H1 (cell line): ENCODE measurements around the gene NELFB. TPM values are rescaled to one million over a fixed set of nuclear protein-coding genes. Genes with fewer than 3 reads are reported as not detected.
A peak's percentile ranks its signal among the peaks of the same experiment; 100 is the strongest.

ENCODE experiments used
- CTCF ChIA-PET: fragments of 300-600 bp; sonication (Branson Sonifier 250); formaldehyde crosslinking; loops from one replicate; lab custom pipeline; 2021; ENCODE audit not compliant: partially characterized antibody; lab: Charles Lee
- POLR2A ChIA-PET: fragments of 300-600 bp; sonication (Branson Sonifier 250); formaldehyde crosslinking; loops from one replicate; lab custom pipeline; 2021; ENCODE audit warnings: inconsistent platforms; ENCODE audit not compliant: partially characterized antibody; lab: Charles Lee
- DNase-seq, 2 experiments: peaks; one replicate each; pipeline versions ENCODE4 v3.0.0 to v3.0.0-alpha.2; 2010 to 2022; ENCODE audit warnings: low spot score in 2 of 2, low read depth in 1 of 2, mixed read lengths in 1 of 2
- FAIRE-seq: peaks from 2 replicates; lab custom pipeline; 2011; peaks lifted over from hg19 to GRCh38; lab: Jason Lieb, UNC
- H2AFZ ChIP-seq: 2 replicates; pipeline ENCODE4 v1.8.1; 2012; ENCODE audit warnings: low read length, inconsistent platforms
- H2AK5ac ChIP-seq: 2 replicates; pipeline ENCODE4 v1.6.1; 2013; ENCODE audit warnings: low read depth, low read length
- H2BK120ac ChIP-seq: replicated peaks from 2 replicates; pipeline ENCODE3; 2013; ENCODE audit warnings: low read depth, low read length, inconsistent platforms
- H2BK12ac ChIP-seq: 2 replicates; pipeline ENCODE4 v1.6.1; 2013; ENCODE audit warnings: low read depth, low read length
- H2BK15ac ChIP-seq: 2 replicates; pipeline ENCODE4 v1.6.1; 2013; ENCODE audit warnings: low read length
- H2BK20ac ChIP-seq: 2 replicates; pipeline ENCODE4 v1.6.1; 2013; ENCODE audit warnings: low read length
- H2BK5ac ChIP-seq: 2 replicates; pipeline ENCODE4 v1.6.1; 2013; ENCODE audit warnings: low read depth, low read length
- H3K14ac ChIP-seq: 2 replicates; pipeline ENCODE4 v1.6.1; 2013; ENCODE audit warnings: inconsistent platforms; ENCODE audit not compliant: insufficient read length
- H3K18ac ChIP-seq: 2 replicates; pipeline ENCODE4 v1.6.1; 2013; ENCODE audit warnings: low read length; ENCODE audit errors: extremely low read depth
- H3K23ac ChIP-seq: 2 replicates; pipeline ENCODE4 v1.6.1; 2013; ENCODE audit warnings: inconsistent platforms; ENCODE audit not compliant: insufficient read length
- H3K23me2 ChIP-seq: 2 replicates; pipeline ENCODE4 v1.6.1; 2013; ENCODE audit warnings: low read depth, low read length
- H3K27ac ChIP-seq: 2 replicates; pipeline ENCODE4 v1.6.1; 2011; ENCODE audit warnings: low read depth, low read length, inconsistent platforms
- H3K27me3 ChIP-seq, 4 experiments: replicated peaks in 1 of 4; 1 replicate in 1 of 4; 2 replicates in 3 of 4; pipeline versions ENCODE4 v1.6.1 to v1.8.1; 2011 to 2013; ENCODE audit warnings: low read length in 3 of 4, mild to moderate bottlenecking in 3 of 4, inconsistent platforms in 2 of 4, mixed read lengths in 2 of 4, moderate library complexity in 1 of 4; ENCODE audit not compliant: control insufficient read depth in 3 of 4, insufficient read depth in 3 of 4; ENCODE audit errors: extremely low read depth in 1 of 4
- H3K36me3 ChIP-seq, 4 experiments: 2 replicates each; pipeline versions ENCODE4 v1.6.1 to v1.8.1; 2011 to 2013; ENCODE audit warnings: mild to moderate bottlenecking in 4 of 4, low read length in 3 of 4, moderate library complexity in 2 of 4, control low read depth in 1 of 4, inconsistent platforms in 1 of 4; ENCODE audit not compliant: insufficient read depth in 4 of 4, control insufficient read depth in 2 of 4
- H3K4ac ChIP-seq: replicated peaks from 2 replicates; pipeline ENCODE3; 2013; ENCODE audit warnings: low read length, low read depth, mixed read lengths, inconsistent platforms; ENCODE audit not compliant: insufficient read length
- H3K4me1 ChIP-seq, 4 experiments: replicated peaks in 1 of 4; 1 replicate in 1 of 4; 2 replicates in 3 of 4; pipeline versions ENCODE4 v1.6.1 to v1.8.1; 2011 to 2013; ENCODE audit warnings: low read length in 3 of 4, inconsistent platforms in 2 of 4, mixed read lengths in 1 of 4; ENCODE audit not compliant: insufficient read depth in 4 of 4, control insufficient read depth in 3 of 4
- H3K4me2 ChIP-seq, 2 experiments: 2 replicates each; pipeline versions ENCODE4 v1.6.1 to v1.8.1; 2011 to 2013; ENCODE audit warnings: low read depth in 2 of 2, low read length in 2 of 2, control low read depth in 1 of 2, inconsistent platforms in 1 of 2, mild to moderate bottlenecking in 1 of 2; ENCODE audit not compliant: insufficient read depth in 1 of 2
- H3K4me3 ChIP-seq, 4 experiments: fragments of 200-600, 300-600 bp in 1 of 4; sonication (generic), shearing (Covaris generic), sonication (Bioruptor Twin) in 1 of 4; 2 replicates each; pipeline versions ENCODE4 v1.5.1 to v1.8.1; 2011 to 2016; ENCODE audit warnings: low read length in 4 of 4, low read depth in 3 of 4, control low read depth in 2 of 4, inconsistent platforms in 2 of 4, mild to moderate bottlenecking in 2 of 4, mixed read lengths in 1 of 4, moderate library complexity in 1 of 4; ENCODE audit not compliant: insufficient read depth in 2 of 4; ENCODE audit errors: extremely low read depth in 1 of 4
- H3K56ac ChIP-seq: replicated peaks from 2 replicates; pipeline ENCODE3; 2013; ENCODE audit warnings: low read depth, mild to moderate bottlenecking, mixed read lengths, low read length, inconsistent platforms; ENCODE audit not compliant: insufficient read length
- H3K79me1 ChIP-seq: 2 replicates; pipeline ENCODE4 v1.6.1; 2013; ENCODE audit warnings: low read depth, low read length, control low read depth
- H3K79me2 ChIP-seq, 2 experiments: 2 replicates each; pipeline versions ENCODE4 v1.6.1 to v1.8.1; 2012 to 2013; ENCODE audit warnings: low read length in 2 of 2, mild to moderate bottlenecking in 2 of 2, inconsistent platforms in 1 of 2; ENCODE audit not compliant: insufficient read depth in 2 of 2, control insufficient read depth in 1 of 2
- H3K9ac ChIP-seq, 4 experiments: replicated peaks in 1 of 4; 1 replicate in 1 of 4; 2 replicates in 3 of 4; pipeline versions ENCODE4 v1.6.1 to v1.8.1; 2011 to 2013; ENCODE audit warnings: low read depth in 3 of 4, low read length in 3 of 4, control low read depth in 2 of 4, mild to moderate bottlenecking in 2 of 4, moderate library complexity in 2 of 4, inconsistent platforms in 1 of 4; ENCODE audit errors: extremely low read depth in 1 of 4
- H3K9me3 ChIP-seq, 2 experiments: 2 replicates each; pipeline versions ENCODE4 v1.6.1 to v1.8.1; 2012 to 2013; ENCODE audit warnings: mild to moderate bottlenecking in 2 of 2, moderate library complexity in 2 of 2, control low read depth in 1 of 2, inconsistent platforms in 1 of 2, low read depth in 1 of 2, low read length in 1 of 2, mixed read lengths in 1 of 2; ENCODE audit not compliant: insufficient read depth in 2 of 2
- H4K20me1 ChIP-seq, 2 experiments: replicated peaks in 1 of 2; 2 replicates each; pipeline versions ENCODE3 to v1.8.1; 2011 to 2013; ENCODE audit warnings: inconsistent platforms in 2 of 2, low read length in 2 of 2, mild to moderate bottlenecking in 1 of 2; ENCODE audit not compliant: insufficient read depth in 2 of 2, control insufficient read depth in 1 of 2
- H4K5ac ChIP-seq: 2 replicates; pipeline ENCODE4 v1.6.1; 2013; ENCODE audit warnings: low read length, low read depth, mixed read lengths, inconsistent platforms; ENCODE audit not compliant: insufficient read length
- H4K8ac ChIP-seq: 2 replicates; pipeline ENCODE4 v1.8.0; 2013; ENCODE audit warnings: mild to moderate bottlenecking, moderate library complexity, low read length, inconsistent platforms; ENCODE audit not compliant: insufficient read depth; ENCODE audit errors: extremely low read depth
- H4K91ac ChIP-seq: replicated peaks from 2 replicates; pipeline ENCODE3; 2013; ENCODE audit warnings: low read length, mixed read lengths, inconsistent platforms; ENCODE audit not compliant: insufficient read length
- CTBP2 ChIP-seq: IDR thresholded peaks from 2 replicates; pipeline ENCODE4 v1.7.0; 2011; ENCODE audit warnings: borderline replicate concordance, mild to moderate bottlenecking, moderate library complexity, mixed read lengths, low read length; ENCODE audit not compliant: insufficient read depth, insufficient read length
- POLR2AphosphoS5 ChIP-seq: IDR thresholded peaks from 2 replicates; pipeline ENCODE4 v1.6.1; 2011; ENCODE audit warnings: low read depth, low read length
- TBP ChIP-seq: IDR thresholded peaks from 2 replicates; pipeline ENCODE4 v1.6.1; 2011; ENCODE audit warnings: low read depth, low read length, improper control_type of control experiment
- ZNF274 ChIP-seq: IDR thresholded peaks from 2 replicates; pipeline ENCODE4 v1.7.0; 2012; ENCODE audit warnings: low read length, borderline replicate concordance; ENCODE audit errors: extremely low read depth
- WGBS, 2 experiments: shearing (Covaris generic) in 1 of 2; methylation state at CpG; one replicate each; pipeline versions ENCODE4 v1.1.6 to v1.1.7; 2013 to 2015; ENCODE audit warnings: low lambda C conversion rate in 2 of 2, mixed read lengths in 2 of 2, inconsistent platforms in 1 of 2, low coverage in 1 of 2, missing lambda C conversion rate in 1 of 2; ENCODE audit not compliant: insufficient replicate concordance in 2 of 2, insufficient coverage in 1 of 2, insufficient read length in 1 of 2; ENCODE audit errors: extremely low coverage in 1 of 2, missing lambda C conversion rate in 1 of 2; 5-methylcytosine and 5-hydroxymethylcytosine counted together
- polyA plus RNA-seq, 7 experiments: library from polyadenylated mRNA; depleted of rRNA in 3 of 7; stranded (reverse) in 5 of 7; unstranded in 2 of 7; fragments of >200 nt in 5 of 7; fragments of 200-250 nt in 2 of 7; gene quantifications; 1 replicate in 5 of 7; 2 replicates in 1 of 7; 4 replicates in 1 of 7; pipeline versions ENCODE4 v1.2.1 to v1.2.3, GENCODE V29; 2011 to 2013; ENCODE audit warnings: missing spikeins in 2 of 7, mixed read lengths in 2 of 7
- total RNA-seq: library from RNA; stranded (reverse); fragmentation: NEBNext Ultra II Directional; extraction: Animal tissue kit (Norgen Biotek cat#: 25700); gene quantifications from 2 replicates; pipeline ENCODE4 v1.2.1, GENCODE V29; 2021

Gene NELFB
- total and polyA plus RNA-seq, 2 of the 8 experiments (the other 6 are each of a cell fraction or from before 2014, with no cell fraction given), result 57.6 to 78.0 TPM

DNA sequence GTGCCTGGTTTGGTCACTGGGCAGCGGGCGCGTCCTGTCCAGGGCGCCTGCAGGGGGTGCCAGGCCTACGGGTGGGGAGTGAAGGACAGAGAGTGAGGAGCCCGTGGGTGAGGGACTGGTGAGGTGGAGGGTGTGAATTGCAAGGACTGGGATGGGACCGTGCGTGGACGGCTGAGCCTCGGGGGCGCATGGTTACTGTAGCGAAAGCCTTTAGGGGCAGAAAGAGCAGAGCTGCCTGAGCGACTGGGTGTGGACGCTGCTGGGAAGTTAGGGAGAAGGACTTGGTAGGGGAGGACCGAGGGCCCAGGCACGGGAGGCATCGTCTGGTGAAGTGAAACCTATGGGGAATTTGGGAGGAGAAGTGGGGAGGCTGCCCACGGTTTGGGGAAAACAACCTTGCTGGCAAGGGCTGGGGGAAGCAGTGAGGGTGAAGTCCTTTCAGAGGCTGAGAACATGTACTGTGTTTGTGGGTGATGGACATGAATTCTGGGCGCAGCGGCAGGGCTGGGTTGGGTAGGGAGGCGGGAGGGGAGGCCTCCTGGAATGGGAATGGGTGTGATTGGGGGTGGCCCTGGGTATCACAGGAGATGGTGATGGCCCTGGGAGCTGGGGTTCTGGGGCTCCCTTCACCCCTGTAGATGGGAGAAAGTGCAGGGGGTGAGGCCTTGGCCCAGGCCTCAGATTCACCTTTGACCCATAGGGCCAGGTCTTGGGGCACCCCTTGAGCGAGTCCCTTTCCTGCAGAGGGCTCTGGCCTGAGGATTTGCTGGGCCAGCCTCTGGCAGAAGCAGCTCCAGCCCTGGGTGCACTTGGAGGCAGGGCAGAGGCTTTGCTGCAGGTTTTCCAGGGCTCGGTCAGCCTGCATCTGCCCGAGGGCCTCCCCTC lies 20.7 kb downstream of the NELFB start:
- H3K23me2 ChIP-seq, result peaks cover 6% of the 10 kb centered on the region; the same call in 1 of the 2 replicates
- peak overlapping the region; percentile 48; the same call in 1 of the 2 replicates for H2BK20ac ChIP-seq
- no peak overlapping the region for H3K9ac ChIP-seq
- H3K4me3 ChIP-seq, result no peak overlapping the region
- peaks cover 4 to 15% of the 10 kb centered on the region in 2 experiments for H4K20me1 ChIP-seq
- FAIRE-seq (no peak), DNase-seq (peak in 1 of 2 experiments; percentile 59)
- no peak overlapping the region for H3K23ac ChIP-seq
- H2AK5ac ChIP-seq, result 0 out of 2 replicates have a peak overlapping the region, but pooled peaks have one; percentile 44
- H3K4ac ChIP-seq, result no peak overlapping the region
- ChIA-PET CTCF (interaction anchor here (0.7 to 2.7 kb wide), 8 partner anchors 11 to 374 kb away, joined by 3 to 10 read pairs (median 4); partner anchors contain the start of genes NELFB and NRARP), POLR2A (interaction anchor here (1.4 to 47.8 kb wide), 6 partner anchors 11 to 178 kb away, joined by 3 to 1462 read pairs (median 8); partner anchors contain the start of genes CYSRT1, NDOR1, NELFB and RNF208)
- no peaks in the 10 kb centered on the region; a peak in 1 of 4 replicates for H3K9me3 ChIP-seq
- peak overlapping the region; percentile 58 to 80; a peak in 2 of 4 replicates for H3K4me2 ChIP-seq
- H2BK15ac ChIP-seq, result no peak overlapping the region; the same call in 1 of the 2 replicates
- H4K5ac ChIP-seq, result no peak overlapping the region
- 88% methylated on average over 24 of the region's 24 CpGs; no CpG with 5 or more reads in 1 of the 2 experiments for WGBS, 2 experiments
- no peak overlapping the region for H2BK120ac ChIP-seq
- no peak overlapping the region for H2AFZ ChIP-seq
- no peak overlapping the region for H3K14ac ChIP-seq
- no peak for TF ChIP-seq CTBP2
- TF ChIP-seq POLR2AphosphoS5, result 0 out of 2 replicates have a peak, but pooled peaks have one; percentile 13
- TF ChIP-seq ZNF274, result no peak
- TF ChIP-seq TBP, result no peak
- H2BK5ac ChIP-seq, result peak overlapping the region; percentile 91; the same call in 1 of the 2 replicates
- peaks cover 0 to 27% (median 14%) of the 10 kb centered on the region in 4 experiments; a peak in 5 of 7 replicates for H3K27me3 ChIP-seq
- H3K79me1 ChIP-seq, result no peaks in the 10 kb centered on the region
- H4K8ac ChIP-seq, result peak overlapping the region; percentile 94; the same call in 1 of the 2 replicates
- H3K27ac ChIP-seq, result no peak overlapping the region
- H2BK12ac ChIP-seq, result 0 out of 2 replicates have a peak overlapping the region, but pooled peaks have one; percentile 39
- peaks cover 0 to 22% (median 4%) of the 10 kb centered on the region in 4 experiments; a peak in 4 of 8 replicates for H3K36me3 ChIP-seq
- H4K91ac ChIP-seq, result peak overlapping the region; percentile 52
- peak overlapping the region; percentile 25 for H3K56ac ChIP-seq
- peak overlapping the region; percentile 60; the same call in 1 of the 2 replicates for H3K18ac ChIP-seq
- peaks cover 0 to 28% (median 17%) of the 10 kb centered on the region in 4 experiments; a peak in 6 of 7 replicates for H3K4me1 ChIP-seq
- H3K79me2 ChIP-seq, result no peaks in the 10 kb centered on the region
